ENCODE measurements around the gene WDR62.
A peak's percentile ranks its signal among the peaks of the same experiment; 100 is the strongest.

WDR62 gene

GRCh38 chr19:36149673-36150406 lies 95.1 kb downstream of the WDR62 start:
- H3K4me1 Mint-ChIP-seq = no peaks in the 10 kb centered on the region
- no peak overlapping the region for H3K27ac Mint-ChIP-seq
- no peaks in the 10 kb centered on the region for H3K27me3 Mint-ChIP-seq
- H3K4me3 Mint-ChIP-seq = no peak overlapping the region
- DNase-seq (no peak), ATAC-seq (peak; percentile 10)
- H3K9me3 Mint-ChIP-seq = no peaks in the 10 kb centered on the region
- peaks cover 31% of the 10 kb centered on the region for H3K36me3 Mint-ChIP-seq (ENCODE audit: low read depth)

GRCh38 chr19:36150586-36150985 lies 95.9 kb downstream of the WDR62 start:
- Mint-ChIP-seq H3K27ac (no peak overlapping the region), H3K9me3 (no peaks in the 10 kb centered on the region), H3K27me3 (no peaks in the 10 kb centered on the region), H3K4me3 (no peak overlapping the region), H3K36me3 (ENCODE audit: low read depth) (peaks cover 29% of the 10 kb centered on the region), H3K4me1 (no peaks in the 10 kb centered on the region)
- no peak for DNase-seq
- ATAC-seq = no peak

DNA sequence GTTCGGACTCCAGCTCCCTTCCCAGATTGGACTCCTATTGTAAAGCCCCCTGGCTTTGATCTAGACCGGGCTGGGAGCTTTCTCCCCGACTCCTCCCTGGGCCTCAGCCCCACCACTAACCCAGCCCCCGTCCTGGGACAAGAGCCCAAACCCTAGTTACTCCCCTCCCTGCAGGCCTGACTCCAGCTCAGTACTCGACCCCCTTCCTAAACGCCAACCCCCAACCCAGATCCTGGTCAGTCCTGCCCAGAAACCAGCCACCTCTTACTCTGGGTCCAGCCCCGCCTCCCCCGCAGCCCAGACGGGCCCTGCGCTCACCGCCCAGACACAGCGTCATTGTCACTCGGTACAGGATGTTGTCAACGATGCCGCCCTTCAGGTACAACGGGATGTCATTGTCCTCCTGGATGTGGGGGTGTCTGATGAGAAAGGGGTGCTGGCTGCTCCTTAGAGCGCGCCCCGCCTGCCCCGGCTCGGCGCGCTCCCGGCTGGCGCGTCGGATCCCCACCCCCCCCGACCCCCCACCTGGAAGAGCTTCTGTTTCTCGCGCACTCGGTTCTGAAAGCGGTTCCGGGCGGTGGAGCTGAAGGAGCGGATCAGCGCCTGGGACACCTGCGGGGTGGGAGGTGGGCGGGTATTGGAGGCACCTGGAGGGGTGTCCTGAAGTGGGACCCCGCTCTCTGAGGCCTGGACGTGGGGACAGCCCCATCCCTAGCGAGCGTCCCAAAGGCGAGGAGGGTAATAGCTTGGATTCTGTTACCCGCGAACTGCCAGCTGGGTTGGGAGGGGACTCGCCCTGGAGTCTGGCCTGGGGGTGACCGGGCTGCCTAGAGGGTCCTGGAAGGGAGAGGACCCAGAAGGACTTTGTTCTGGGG lies 96.7 kb downstream of the WDR62 start:
- DNase-seq (no peak), ATAC-seq (no peak)
- Mint-ChIP-seq H3K9me3 (no peaks in the 10 kb centered on the region), H3K27ac (no peak overlapping the region), H3K36me3 (ENCODE audit: low read depth) (peaks cover 21% of the 10 kb centered on the region), H3K4me3 (no peak overlapping the region), H3K4me1 (no peaks in the 10 kb centered on the region), H3K27me3 (no peaks in the 10 kb centered on the region)

GRCh38 chr19:36152019-36152351 lies 97.3 kb downstream of the WDR62 start:
- no peak for ATAC-seq
- Mint-ChIP-seq H3K27me3 (no peaks in the 10 kb centered on the region), H3K4me1 (no peaks in the 10 kb centered on the region), H3K36me3 (ENCODE audit: low read depth) (peaks cover 16% of the 10 kb centered on the region), H3K9me3 (no peaks in the 10 kb centered on the region), H3K4me3 (no peak overlapping the region), H3K27ac (no peak overlapping the region)
- no peak for DNase-seq

DNA sequence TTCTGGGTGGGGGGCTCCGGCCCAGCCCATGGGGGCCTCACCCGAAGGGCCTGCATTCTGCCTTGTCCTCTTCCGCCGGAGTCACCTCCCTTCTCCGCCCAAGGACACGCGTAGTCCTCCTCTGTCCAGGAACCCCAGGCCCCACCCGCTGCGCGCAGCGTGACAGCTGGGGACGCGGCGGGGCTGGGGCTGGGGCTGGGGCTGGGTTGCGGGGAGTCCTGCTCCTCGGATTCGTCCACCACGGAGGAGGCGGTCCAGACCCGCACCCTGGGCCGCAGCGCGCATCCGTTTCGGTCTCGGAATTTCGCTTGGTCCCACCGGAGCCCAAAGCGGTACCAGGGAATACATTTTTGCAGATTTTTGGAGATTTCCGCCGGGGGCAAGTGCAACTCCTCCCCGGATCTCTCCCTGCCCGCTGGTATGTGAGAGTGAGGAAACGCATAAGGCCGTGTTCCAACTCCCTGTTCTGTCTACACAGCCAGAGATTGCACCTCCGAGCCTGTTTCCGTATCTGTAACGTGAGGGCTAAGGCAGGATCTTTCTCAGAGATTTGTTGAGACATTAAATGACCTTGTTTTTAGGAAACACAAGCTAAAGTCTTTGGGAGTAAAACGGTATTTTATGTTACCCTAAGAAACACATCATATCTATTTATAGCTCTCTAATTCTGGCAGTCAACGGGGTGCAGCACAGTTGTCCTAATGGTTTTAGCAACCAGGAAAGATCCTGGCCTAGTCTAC lies 97.8 kb downstream of the WDR62 start, which contains the start of gene COX7A1:
TSS of gene COX7A1 (minus strand) at position 96 of the 740 bp plus-strand sequence. CDS start at position 56, 40 bp downstream.
- Mint-ChIP-seq H3K9me3 (no peaks in the 10 kb centered on the region), H3K36me3 (ENCODE audit: low read depth) (peaks cover 13% of the 10 kb centered on the region), H3K27ac (no peak within 1 kb of the TSS), H3K4me1 (no peaks in the 10 kb centered on the region), H3K4me3 (no peak within 1 kb of the TSS), H3K27me3 (no peaks in the 10 kb centered on the region)
- no peak for ATAC-seq
- no peak for DNase-seq

GRCh38 chr19:36153126-36153525 lies 98.4 kb downstream of the WDR62 start:
- Mint-ChIP-seq H3K4me3 (no peak overlapping the region), H3K4me1 (no peaks in the 10 kb centered on the region), H3K9me3 (no peaks in the 10 kb centered on the region), H3K27ac (no peak overlapping the region), H3K36me3 (ENCODE audit: low read depth) (peaks cover 11% of the 10 kb centered on the region), H3K27me3 (no peaks in the 10 kb centered on the region)
- DNase-seq (no peak), ATAC-seq (no peak)

Measured in activated naive CD8-positive, alpha-beta T cell treated with anti-CD3 and anti-CD28 coated beads, Interleukin-2, amount 50 U/mL, for 24 hours (primary cell).